HepG2 (cell line): Measurements from ENCODE around the gene RILP. TPM values are rescaled to one million over a fixed set of nuclear protein-coding genes. Genes with fewer than 3 reads are reported as not detected.
A peak's percentile ranks its signal among the peaks of the same experiment; 100 is the strongest.

Experiments
- ATAD3A ChIP-seq: sonication (generic); formaldehyde crosslinking; IDR thresholded peaks from 2 replicates; pipeline ENCODE4 v1.4.0; 2020; ENCODE audit warnings: missing genetic modification reagents
- ETS1 ChIP-seq: sonication (generic); formaldehyde crosslinking; IDR thresholded peaks from 2 replicates; pipeline ENCODE4 v1.4.0; 2020; ENCODE audit warnings: missing genetic modification reagents
- EZH2 ChIP-seq: conservative IDR thresholded peaks from 2 replicates; pipeline ENCODE4 v1.6.1; 2012; ENCODE audit warnings: mild to moderate bottlenecking, low read depth, low read length, moderate library complexity
- FOXC1 ChIP-seq: sonication (generic); formaldehyde crosslinking; IDR thresholded peaks from 2 replicates; pipeline ENCODE4 v1.8.0; 2022; ENCODE audit warnings: mild to moderate bottlenecking, missing genetic modification reagents, borderline replicate concordance
- HNRNPK ChIP-seq: fragments of 200-400 bp; formaldehyde crosslinking; IDR thresholded peaks from 2 replicates; pipeline ENCODE4 v1.6.1; 2018; ENCODE audit warnings: low read length, low read depth, moderate library complexity, mild to moderate bottlenecking; ENCODE audit not compliant: poor library complexity, severe bottlenecking
- MEIS2 ChIP-seq: sonication (generic); formaldehyde crosslinking; IDR thresholded peaks from 2 replicates; pipeline ENCODE4 v1.9.0; 2021; ENCODE audit warnings: mild to moderate bottlenecking, missing genetic modification reagents
- POLR2AphosphoS2 ChIP-seq: IDR thresholded peaks from 2 replicates; pipeline ENCODE4 v1.6.1; 2011; ENCODE audit warnings: low read depth, low read length, improper control_type of control experiment
- REL ChIP-seq: sonication (generic); formaldehyde crosslinking; conservative IDR thresholded peaks from 2 replicates; pipeline ENCODE4 v1.8.0; 2022; ENCODE audit warnings: mild to moderate bottlenecking, missing genetic modification reagents, moderate library complexity
- SETDB1 ChIP-seq: sonication (generic); formaldehyde crosslinking; IDR thresholded peaks from 2 replicates; pipeline ENCODE4 v1.5.1; 2020; ENCODE audit warnings: missing genetic modification reagents, mild to moderate bottlenecking, borderline replicate concordance
- SMARCC2 ChIP-seq: fragments of 450-650 bp; IDR thresholded peaks from 2 replicates; pipeline ENCODE4 v1.6.1; 2017; ENCODE audit warnings: antibody characterized with exemption, mild to moderate bottlenecking
- TIGD3 ChIP-seq: sonication (generic); formaldehyde crosslinking; IDR thresholded peaks from 2 replicates; pipeline ENCODE4 v1.5.1; 2020; ENCODE audit warnings: mild to moderate bottlenecking, missing genetic modification reagents, borderline replicate concordance
- TRIM22 ChIP-seq: fragments of 450-650 bp; IDR thresholded peaks from 2 replicates; pipeline ENCODE4 v1.6.1; 2017
- ZBED4 ChIP-seq: sonication (generic); formaldehyde crosslinking; IDR thresholded peaks from 2 replicates; pipeline ENCODE4 v1.4.0; 2020; ENCODE audit warnings: missing genetic modification reagents, borderline replicate concordance
- ZBTB14 ChIP-seq: sonication (generic); formaldehyde crosslinking; IDR thresholded peaks from 2 replicates; pipeline ENCODE4 v1.4.0; 2020; ENCODE audit warnings: missing genetic modification reagents
- ZFY ChIP-seq: sonication (generic); formaldehyde crosslinking; IDR thresholded peaks from 2 replicates; pipeline ENCODE4 v1.4.0; 2020; ENCODE audit warnings: missing genetic modification reagents
- ZNF333 ChIP-seq: sonication (generic); formaldehyde crosslinking; IDR thresholded peaks from 2 replicates; pipeline ENCODE4 v1.4.0; 2020; ENCODE audit warnings: mild to moderate bottlenecking, missing genetic modification reagents, borderline replicate concordance
- ZNF383 ChIP-seq: sonication (generic); formaldehyde crosslinking; IDR thresholded peaks from 2 replicates; pipeline ENCODE4 v1.4.0; 2020; ENCODE audit warnings: missing genetic modification reagents, mild to moderate bottlenecking, borderline replicate concordance
- ZNF546 ChIP-seq: sonication (generic); formaldehyde crosslinking; conservative IDR thresholded peaks from 2 replicates; pipeline ENCODE4 v1.8.1; 2023; ENCODE audit warnings: mild to moderate bottlenecking, missing genetic modification reagents
- ZNF678 ChIP-seq: sonication (generic); formaldehyde crosslinking; IDR thresholded peaks from 2 replicates; pipeline ENCODE4 v1.4.0; 2020; ENCODE audit warnings: mild to moderate bottlenecking, missing genetic modification reagents
- polyA plus RNA-seq, 8 experiments: library from polyadenylated mRNA; depleted of rRNA in 3 of 8; stranded (reverse) in 7 of 8; unstranded in 1 of 8; fragments of >200 nt; fragmentation: Illumina TruSeq in 4 of 8; extraction: Trizol in 4 of 8; gene quantifications; 2 replicates each; pipeline versions ENCODE4 v1.2.1 to v1.2.3, GENCODE V29; 2011 to 2016; ENCODE audit warnings: low read depth in 4 of 8, missing spikeins in 1 of 8, mixed read lengths in 1 of 8; ENCODE audit not compliant: insufficient read depth in 1 of 8
- total RNA-seq, 5 experiments: library from RNA; depleted of rRNA; stranded (reverse); fragments of >200 nt; fragmentation: Illumina TruSeq; extraction: Trizol; gene quantifications; 2 replicates each; pipeline ENCODE4 v1.2.3, GENCODE V29; 2016; ENCODE audit warnings: low read depth in 1 of 5

Gene RILP
- total and polyA plus RNA-seq, 2 of the 13 experiments (the other 11 are each of a cell fraction or from before 2014, with no cell fraction given), result 6.6 to 8.1 TPM

GRCh38 chr17:1648963-1649843 is 463 bp downstream of the RILP start (continued):
- no peak; the same call in 1 of the 2 replicates for TF ChIP-seq ZBED4 (CRISPR knock-in tag)
- TF ChIP-seq HNRNPK, result peak; percentile 46
- TF ChIP-seq ZNF546 (CRISPR knock-in tag), result 0 out of 2 replicates have a peak, but pooled peaks have one; percentile 71
- TF ChIP-seq ZNF678 (CRISPR knock-in tag), result 0 out of 2 replicates have a peak, but pooled peaks have one; percentile 27
- TF ChIP-seq ZBTB14 (CRISPR knock-in tag), result peak; percentile 82
- TF ChIP-seq FOXC1, result 0 out of 2 replicates have a peak, but pooled peaks have one; percentile 39
- no peak for TF ChIP-seq SMARCC2
- TF ChIP-seq ATAD3A (CRISPR knock-in tag), result no peak
- TF ChIP-seq TIGD3, result no peak
- TF ChIP-seq POLR2AphosphoS2, result no peak
- TF ChIP-seq ZNF333 (CRISPR knock-in tag), result no peak
- no peak for TF ChIP-seq EZH2
- peak; percentile 75; the same call in 1 of the 2 replicates for TF ChIP-seq ETS1 (CRISPR knock-in tag)
- TF ChIP-seq TRIM22, result no peak
- peak; percentile 77; the same call in 1 of the 2 replicates for TF ChIP-seq REL (CRISPR knock-in tag)
- TF ChIP-seq MEIS2 (CRISPR knock-in tag), result no peak; the same call in 1 of the 2 replicates
- no peak for TF ChIP-seq SETDB1 (CRISPR knock-in tag)
- TF ChIP-seq ZFY (CRISPR knock-in tag), result peak; percentile 62
- TF ChIP-seq ZNF383 (CRISPR knock-in tag), result peak; percentile 35
